HG02678 (cell line): ENCODE measurements around the gene LRRK1.
"Not testable (repeated sequence)": the region's sequence is repeated elsewhere in the genome, so short reads cannot be mapped to it uniquely, and the experiment has no call there.

Experiments
- ATAC-seq: cut with Tn5 transposase; IDR thresholded peaks from one replicate; pipeline ENCODE4 v1.9.1; 2021; ENCODE audit warnings: mild to moderate bottlenecking, moderate library complexity; ENCODE audit not compliant: unreplicated experiment

The LRRK1 gene

GRCh38 chr15:101066501-101067408 lies 147.6 kb downstream of the LRRK1 start:
- no peak for ATAC-seq

- no peak for ATAC-seq
Observed at GRCh38 chr15:101067660-101068522, 148.7 kb downstream of the LRRK1 start.

DNA sequence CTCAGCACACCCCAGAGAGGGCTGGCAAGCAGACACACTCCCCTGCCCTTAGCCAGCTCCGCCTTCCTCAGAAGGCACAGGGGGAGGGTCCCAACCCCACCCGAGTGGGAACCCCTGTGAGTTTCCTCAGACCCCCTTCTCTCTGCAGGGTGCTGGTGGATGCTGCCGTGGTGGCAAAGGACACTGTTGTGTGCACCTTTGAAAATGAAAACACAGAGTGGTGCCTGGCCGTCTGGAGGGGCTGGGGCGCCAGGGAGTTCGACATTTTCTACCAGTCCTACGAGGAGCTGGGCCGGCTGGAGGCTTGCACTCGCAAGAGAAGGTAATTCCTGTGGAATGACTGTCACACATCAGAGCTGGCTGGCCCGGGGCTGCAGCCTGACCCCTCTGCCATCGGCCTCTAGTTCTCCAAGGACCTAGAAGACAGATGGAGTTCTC lies 149.4 kb downstream of the LRRK1 start:
- ATAC-seq = no peak

DNA sequence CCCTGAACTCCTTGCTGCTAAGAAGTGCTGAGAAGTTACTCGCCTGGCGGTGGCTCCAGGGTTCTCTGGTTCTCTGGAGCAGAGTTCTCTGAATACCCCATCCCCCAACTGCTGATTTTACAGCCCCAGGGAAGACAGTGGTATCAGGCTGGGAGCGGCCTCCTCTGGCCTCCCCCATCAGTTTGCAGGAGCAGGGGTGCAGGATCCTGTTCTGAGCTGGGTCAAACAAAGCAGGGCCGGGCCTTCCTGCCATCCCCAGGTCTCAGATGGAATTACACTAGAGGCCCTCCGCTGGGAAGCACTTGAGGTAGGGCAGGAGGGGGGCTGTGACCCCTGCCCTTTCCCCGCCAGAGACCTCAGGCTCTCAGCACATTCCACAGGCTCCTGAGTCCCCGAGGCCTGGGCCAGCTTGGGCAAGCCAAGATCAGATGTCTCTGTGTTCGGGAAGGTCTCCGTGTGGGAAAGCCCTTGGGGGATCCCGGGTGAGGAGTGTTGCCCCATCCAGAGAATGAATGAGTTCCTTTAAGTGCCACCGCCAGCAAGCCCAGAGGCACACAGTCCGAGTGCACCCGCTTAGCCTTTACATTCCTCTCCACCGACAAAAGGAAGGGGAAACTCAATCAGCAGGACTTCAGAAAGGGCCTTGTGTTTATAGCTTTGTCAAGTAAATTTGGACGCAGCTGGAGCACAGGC lies 149.9 kb downstream of the LRRK1 start:
- ATAC-seq = no peak

- no peak for ATAC-seq
Observed at GRCh38 chr15:101069654-101069973, 150.5 kb downstream of the LRRK1 start.

GRCh38 chr15:101070024-101070423 lies 150.9 kb downstream of the LRRK1 start:
- ATAC-seq = no peak

DNA sequence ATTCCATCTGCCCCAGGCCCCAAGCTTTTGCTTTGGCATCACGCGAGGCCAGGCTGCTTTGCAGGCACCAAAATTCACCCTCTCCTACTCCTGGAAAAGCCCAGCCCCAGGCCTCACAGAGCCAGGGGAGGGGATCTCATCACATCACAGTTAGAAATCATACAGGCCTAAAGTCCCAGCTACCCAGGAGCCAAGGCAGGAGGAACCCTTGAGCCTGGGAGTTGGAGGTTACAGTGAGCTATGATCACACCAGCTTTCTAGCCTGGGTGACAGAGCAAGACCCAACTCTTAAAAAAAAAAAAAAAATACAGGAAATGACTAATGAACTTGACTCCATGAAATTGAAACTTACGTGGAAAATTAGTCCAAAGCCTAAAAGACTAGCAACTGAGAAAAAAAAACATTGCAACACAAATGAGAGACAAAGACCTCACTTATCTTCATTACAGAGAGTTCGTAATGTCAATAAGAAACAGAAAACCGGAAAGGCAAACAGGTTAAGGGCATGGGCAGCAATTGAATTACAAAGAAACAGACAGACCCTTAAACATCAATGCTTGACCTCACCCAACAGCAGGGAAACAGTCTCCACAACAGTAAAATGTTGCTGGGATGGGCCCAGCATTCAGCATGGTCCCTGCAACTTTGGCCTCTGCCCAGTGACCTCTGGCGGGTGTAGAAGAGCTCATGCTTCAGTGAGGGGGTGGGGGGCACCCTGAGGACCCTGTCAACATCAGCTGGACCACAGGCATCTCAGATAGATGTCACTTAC lies 151.5 kb downstream of the LRRK1 start:
- ATAC-seq = no peak

DNA sequence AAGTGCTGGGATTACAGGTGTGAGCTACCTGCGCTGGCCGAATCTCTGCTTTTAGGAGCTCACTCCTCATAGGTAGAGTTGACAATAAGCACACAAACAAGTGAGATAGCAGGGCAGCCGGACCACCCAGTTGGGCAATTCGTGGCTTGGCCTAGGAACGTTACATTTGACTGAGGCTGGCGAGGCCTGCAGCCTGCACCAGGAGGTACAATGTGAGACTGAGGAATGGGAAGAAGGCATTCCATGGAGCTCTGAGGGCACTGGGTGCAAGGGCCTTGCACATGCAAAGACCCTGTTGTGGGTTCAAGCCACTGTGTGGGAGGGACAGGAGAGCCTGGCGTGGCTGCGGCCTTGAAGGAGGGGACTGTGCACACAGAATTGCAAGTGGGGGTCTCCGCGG lies 152.5 kb downstream of the LRRK1 start:
- no peak for ATAC-seq

GRCh38 chr15:101072235-101072634 lies 153.1 kb downstream of the LRRK1 start:
- ATAC-seq = not testable (repeated sequence)

GRCh38 chr15:101077806-101078668 lies 158.9 kb downstream of the LRRK1 start:
- not testable (repeated sequence) for ATAC-seq

- ATAC-seq = no peak
Observed at GRCh38 chr15:101078669-101079323, 159.6 kb downstream of the LRRK1 start.

GRCh38 chr15:101081900-101082299 lies 162.7 kb downstream of the LRRK1 start:
- no peak for ATAC-seq

GRCh38 chr15:101083336-101084045 lies 164.3 kb downstream of the LRRK1 start:
- no peak for ATAC-seq

GRCh38 chr15:101084801-101085200 lies 165.6 kb downstream of the LRRK1 start:
- ATAC-seq = no peak

DNA sequence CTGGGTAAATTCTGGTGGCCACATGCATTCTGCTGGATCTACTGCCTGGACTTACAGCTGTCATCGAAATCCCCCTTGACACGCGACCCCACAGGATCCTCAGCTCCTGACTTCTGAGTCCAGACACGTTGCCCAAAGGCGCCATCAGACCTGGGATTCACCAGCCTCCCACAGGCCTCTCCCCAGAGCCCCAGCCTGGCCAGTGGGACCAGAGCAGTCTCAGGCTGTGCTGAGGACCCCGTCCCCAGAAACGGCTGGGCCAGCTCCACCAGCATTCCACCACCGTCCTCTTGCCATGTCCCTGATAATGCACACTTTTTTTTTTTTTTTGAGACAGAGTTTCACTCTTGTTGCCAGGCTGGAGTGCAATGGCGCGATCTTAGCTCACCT lies 166.1 kb downstream of the LRRK1 start:
- ATAC-seq = no peak

GRCh38 chr15:101086394-101087171 lies 167.4 kb downstream of the LRRK1 start:
- no peak for ATAC-seq

DNA sequence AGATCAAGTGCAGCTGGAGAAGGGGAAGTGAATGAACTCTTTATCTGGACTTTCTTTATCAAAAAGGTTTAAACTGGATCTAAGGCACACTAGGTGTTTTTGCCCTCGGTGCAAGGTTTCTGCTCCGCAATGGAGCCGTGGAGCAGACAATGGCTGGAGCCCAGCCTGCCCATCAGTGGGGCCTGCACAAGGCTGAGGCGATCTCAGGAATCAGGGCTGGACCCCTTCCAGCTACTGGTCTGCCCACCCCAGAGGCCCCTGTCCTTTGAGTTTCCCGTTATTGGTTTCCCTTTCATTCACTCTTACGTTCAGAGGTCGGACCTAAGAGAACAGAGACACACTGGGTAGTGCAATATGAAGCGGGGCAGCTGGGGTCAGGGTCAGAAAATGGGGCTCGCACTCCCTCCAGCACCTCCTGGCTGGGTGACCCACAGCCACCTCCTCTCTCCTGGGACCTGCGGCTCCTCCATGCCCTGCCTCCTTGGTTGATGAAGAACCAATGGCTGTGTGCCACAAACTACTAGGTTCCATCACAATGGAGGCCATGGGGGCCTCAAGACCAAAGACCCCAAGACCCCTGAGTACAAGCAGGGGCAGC lies 168.1 kb downstream of the LRRK1 start:
- no peak for ATAC-seq
